GDM1 (cell line): ENCODE data around the gene KLF17.

Experiments
- DNase-seq: peaks from one replicate; lab custom pipeline; 2025; lab: John Stamatoyannopoulos, UW

KLF17 gene

GRCh38 chr1:44118682-44119081 lies at the start of gene KLF17:
KLF17 (plus strand) TSS chr1:44118821; CDS start chr1:44118908, 87 bp downstream.
- no peak for DNase-seq

GRCh38 chr1:44071461-44071860 lies 47.2 kb upstream of the KLF17 start:
- no peak for DNase-seq

GRCh38 chr1:44072204-44072603 lies 46.4 kb upstream of the KLF17 start:
- DNase-seq: no peak

- no peak for DNase-seq
These were observed 45.8 kb upstream of the KLF17 start for GRCh38 chr1:44072821-44073220.

GRCh38 chr1:44073528-44073927 lies 45.1 kb upstream of the KLF17 start:
- no peak for DNase-seq

- DNase-seq: no peak
These were observed 44.2 kb upstream of the KLF17 start for GRCh38 chr1:44074415-44074814.

GRCh38 chr1:44076066-44076465 lies 42.6 kb upstream of the KLF17 start:
- DNase-seq: no peak

GRCh38 chr1:44077421-44077820 lies 41.2 kb upstream of the KLF17 start:
- DNase-seq: no peak

- DNase-seq: no peak
These were observed 40.5 kb upstream of the KLF17 start for GRCh38 chr1:44078104-44078503.

GRCh38 chr1:44079566-44079965 lies 39.1 kb upstream of the KLF17 start:
- no peak for DNase-seq

- DNase-seq: no peak
These were observed 33.5 kb upstream of the KLF17 start for GRCh38 chr1:44084998-44085675.

- no peak for DNase-seq
These were observed 31.7 kb upstream of the KLF17 start for GRCh38 chr1:44086692-44087474.

- no peak for DNase-seq
These were observed 29.1 kb upstream of the KLF17 start for GRCh38 chr1:44089371-44090048.

- no peak for DNase-seq
These were observed 28.0 kb upstream of the KLF17 start for GRCh38 chr1:44090429-44091252.

GRCh38 chr1:44094047-44094446 lies 24.6 kb upstream of the KLF17 start:
- no peak for DNase-seq

GRCh38 chr1:44100183-44100868 lies 18.3 kb upstream of the KLF17 start:
- no peak for DNase-seq

- DNase-seq: no peak
These were observed 17.3 kb upstream of the KLF17 start for GRCh38 chr1:44101328-44101727.

GRCh38 chr1:44103270-44104131 lies 15.1 kb upstream of the KLF17 start:
- DNase-seq: no peak

- DNase-seq: no peak
These were observed 12.8 kb upstream of the KLF17 start for GRCh38 chr1:44105810-44106209.

GRCh38 chr1:44108241-44108640 lies 10.4 kb upstream of the KLF17 start:
- no peak for DNase-seq

- no peak for DNase-seq
These were observed 9.7 kb upstream of the KLF17 start for GRCh38 chr1:44108971-44109370.
